Measurements from ENCODE around the gene SLC10A1. TPM values are rescaled to one million over a fixed set of nuclear protein-coding genes. Genes with fewer than 3 reads are reported as not detected.
"Not testable (repeated sequence)": the region's sequence is repeated elsewhere in the genome, so short reads cannot be mapped to it uniquely, and the experiment has no call there.

The SLC10A1 gene
- not detected for polyA plus RNA-seq (2013, experiment 1 of 2; ENCODE audit: insufficient read length)
- polyA plus RNA-seq (2013, experiment 2 of 2; ENCODE audit: insufficient read length) = not detected

- no peak for DNase-seq
Measured at GRCh38 chr14:69796797-69797500, at the start of gene SLC10A1. SLC10A1 (minus strand) TSS chr14:69797241; CDS start chr14:69797155, 86 bp downstream.

GRCh38 chr14:69845787-69846186, 48.7 kb upstream of the SLC10A1 start:
- no peak for DNase-seq

GRCh38 chr14:69845050-69845581, 48.1 kb upstream of the SLC10A1 start:
- DNase-seq = no peak

DNA sequence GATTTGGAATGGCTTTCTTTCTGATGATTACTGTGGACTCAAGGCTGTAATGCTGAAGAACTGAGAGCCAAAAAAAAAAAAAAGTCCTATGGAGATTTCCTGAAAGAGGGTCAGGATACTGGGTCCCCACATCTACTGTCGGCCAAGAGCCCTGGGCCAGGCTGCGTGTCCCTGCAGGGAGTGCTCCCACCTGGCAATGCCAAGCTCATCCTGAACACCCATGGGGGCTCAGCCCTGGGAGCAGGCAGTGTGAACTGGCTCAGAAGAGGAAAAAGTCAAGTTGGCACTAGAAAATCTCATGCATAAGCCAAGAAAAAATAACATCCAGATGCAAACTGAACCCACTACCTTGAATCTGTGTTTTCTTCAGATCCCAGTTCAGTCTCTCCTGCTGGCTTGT, 47.1 kb upstream of the SLC10A1 start:
- no peak for DNase-seq

GRCh38 chr14:69842686-69843420, 45.8 kb upstream of the SLC10A1 start:
- no peak for DNase-seq

DNA sequence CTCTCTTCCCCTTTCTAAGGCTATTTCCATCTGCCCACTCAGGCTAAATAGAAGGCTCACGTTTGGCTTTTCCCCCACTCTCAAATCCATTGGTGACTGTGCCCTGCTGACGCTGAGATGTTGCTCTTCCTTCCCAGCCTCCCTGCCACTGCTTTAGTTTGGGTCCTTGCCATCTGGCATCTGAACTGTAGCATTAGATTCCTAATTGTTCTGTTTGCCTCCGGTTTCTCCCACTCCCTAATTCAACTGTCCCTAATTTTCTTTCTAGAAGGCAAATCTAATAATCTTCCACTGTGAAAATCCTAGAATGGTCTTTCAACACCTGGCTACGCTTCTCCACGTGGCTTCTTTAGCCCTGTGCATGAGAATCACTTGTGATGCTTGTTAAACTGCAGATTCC, 44.6 kb upstream of the SLC10A1 start:
- no peak for DNase-seq

DNA sequence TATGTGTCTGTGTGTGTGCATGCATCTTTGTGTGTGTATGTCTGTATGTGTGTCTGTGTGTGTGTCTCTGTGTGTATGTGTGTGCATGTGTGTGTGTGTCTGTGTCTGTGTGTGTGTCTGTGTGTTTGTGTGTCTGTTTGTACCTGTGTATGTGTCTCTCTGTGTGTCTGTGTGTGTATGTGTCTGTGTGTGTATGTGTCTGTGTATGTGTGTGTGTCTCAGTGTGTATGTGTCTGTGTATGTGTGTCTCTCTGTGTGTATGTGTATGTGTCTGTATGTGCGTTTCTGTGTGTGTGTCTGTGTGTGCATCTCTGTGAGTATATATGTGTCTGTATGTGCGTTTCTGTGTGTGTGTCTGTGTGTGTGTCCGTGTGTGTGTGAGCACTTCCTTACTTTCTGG, 42.6 kb upstream of the SLC10A1 start:
- DNase-seq = no peak

DNA sequence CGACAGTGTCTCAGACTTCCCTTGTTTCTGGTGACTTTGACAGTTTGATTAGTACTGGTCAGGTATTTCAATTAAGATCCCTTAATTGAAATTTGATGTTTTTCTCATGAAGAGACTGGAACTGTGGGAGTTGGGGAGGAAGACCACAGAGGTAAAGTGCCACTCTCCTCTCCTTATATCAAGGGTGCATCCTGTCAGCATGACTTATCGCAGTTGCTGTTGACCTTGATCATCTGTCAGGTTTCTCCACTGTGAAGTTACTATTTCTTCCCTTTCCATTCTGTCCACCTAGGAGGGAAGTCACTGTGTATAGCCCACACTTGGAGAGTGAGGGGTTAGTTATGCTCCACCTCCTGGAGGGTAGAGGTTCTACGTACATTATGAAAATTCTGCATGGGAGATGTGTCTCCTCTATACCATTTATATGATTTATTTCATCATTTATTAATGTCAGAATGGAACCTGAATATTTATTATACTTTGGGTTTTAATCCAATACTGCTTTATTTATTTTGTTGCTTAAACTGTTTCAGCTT, 41.9 kb upstream of the SLC10A1 start:
- no peak for DNase-seq

GRCh38 chr14:69828879-69829278, 31.8 kb upstream of the SLC10A1 start:
- DNase-seq = no peak

DNA sequence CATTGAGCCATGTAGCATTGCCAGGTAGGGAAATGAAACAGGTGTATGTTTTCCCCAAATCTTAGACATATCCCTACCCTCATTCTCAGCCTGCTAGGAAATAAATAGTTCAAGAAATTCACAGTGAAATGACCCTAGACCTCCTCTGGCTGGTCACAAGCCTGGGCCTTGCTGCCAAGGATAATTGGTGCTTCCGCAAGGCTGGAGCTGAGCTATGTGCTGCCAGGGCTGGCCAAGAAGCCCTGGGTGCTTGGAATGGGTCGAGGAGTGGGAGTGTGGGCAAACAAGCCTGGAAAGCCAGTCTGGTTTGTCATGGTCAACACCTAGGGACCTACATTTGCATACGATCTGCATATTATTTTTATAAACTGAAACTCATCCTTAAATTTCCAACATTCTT, 31.3 kb upstream of the SLC10A1 start:
- no peak for DNase-seq

- no peak for DNase-seq
Measured at GRCh38 chr14:69827560-69827959, 30.5 kb upstream of the SLC10A1 start.

GRCh38 chr14:69822456-69822855, 25.4 kb upstream of the SLC10A1 start:
- DNase-seq = no peak

DNA sequence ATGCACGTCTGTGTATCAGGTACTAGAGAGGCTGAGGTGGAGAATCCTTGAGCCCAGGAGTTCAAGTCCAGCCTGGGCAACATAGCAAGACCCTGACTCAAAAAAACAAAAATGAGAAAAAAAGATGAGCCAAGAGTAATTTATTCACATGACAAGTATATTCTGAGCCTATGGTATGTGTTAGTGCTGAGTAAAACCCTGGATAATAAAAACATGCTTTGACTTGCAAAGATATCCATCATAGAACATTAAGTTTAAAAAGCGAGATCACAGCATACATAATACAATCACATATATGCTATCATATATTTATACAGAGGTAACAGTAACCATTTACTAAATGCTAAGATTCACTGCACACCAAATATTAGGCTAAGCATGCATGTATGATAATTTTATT, 23.9 kb upstream of the SLC10A1 start:
- DNase-seq = no peak

- no peak for DNase-seq
Measured at GRCh38 chr14:69819607-69820006, 22.6 kb upstream of the SLC10A1 start.

DNA sequence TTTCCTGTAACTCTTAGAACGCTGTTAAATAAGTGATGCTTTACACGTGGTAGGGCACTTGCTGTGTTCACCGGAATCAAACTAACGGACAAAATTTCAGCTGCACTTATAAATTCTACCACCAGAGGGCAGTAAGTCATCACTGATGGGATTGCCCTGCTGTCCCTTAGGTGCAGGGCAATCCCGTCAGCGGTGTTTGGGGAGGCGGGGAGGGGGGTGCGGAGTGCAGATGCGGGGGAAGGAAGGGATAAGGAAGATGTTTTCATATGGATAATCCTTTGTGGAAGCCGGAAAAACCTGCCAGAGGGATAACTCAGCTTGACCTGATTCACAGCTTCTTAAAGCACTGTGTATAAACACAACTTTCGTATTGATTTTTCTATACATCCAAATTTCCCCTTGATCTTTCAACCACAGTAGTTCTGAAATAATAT, 21.7 kb upstream of the SLC10A1 start:
- DNase-seq = peak; percentile 46

GRCh38 chr14:69816216-69816615, 19.2 kb upstream of the SLC10A1 start:
- DNase-seq = no peak

- DNase-seq = no peak
Measured at GRCh38 chr14:69815556-69815955, 18.5 kb upstream of the SLC10A1 start.

DNA sequence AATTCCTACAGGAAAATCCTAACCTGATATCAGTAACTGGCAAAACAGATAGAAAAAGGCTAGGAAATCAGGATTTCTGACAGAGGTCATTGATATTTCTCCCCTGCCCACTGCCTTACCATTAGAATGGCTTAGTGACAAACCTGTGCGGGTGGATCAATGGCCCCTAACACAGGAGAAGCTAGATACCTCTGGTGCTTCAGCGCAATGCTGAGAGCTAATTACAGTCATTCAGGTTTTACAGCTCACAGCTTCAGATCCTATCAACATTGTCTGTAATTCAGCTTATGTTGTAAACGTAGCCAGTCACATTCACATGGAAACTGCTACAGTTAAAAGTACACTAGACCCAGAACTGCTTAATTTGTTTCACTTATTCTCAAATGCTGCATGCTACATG, 17.4 kb upstream of the SLC10A1 start:
- no peak for DNase-seq

DNA sequence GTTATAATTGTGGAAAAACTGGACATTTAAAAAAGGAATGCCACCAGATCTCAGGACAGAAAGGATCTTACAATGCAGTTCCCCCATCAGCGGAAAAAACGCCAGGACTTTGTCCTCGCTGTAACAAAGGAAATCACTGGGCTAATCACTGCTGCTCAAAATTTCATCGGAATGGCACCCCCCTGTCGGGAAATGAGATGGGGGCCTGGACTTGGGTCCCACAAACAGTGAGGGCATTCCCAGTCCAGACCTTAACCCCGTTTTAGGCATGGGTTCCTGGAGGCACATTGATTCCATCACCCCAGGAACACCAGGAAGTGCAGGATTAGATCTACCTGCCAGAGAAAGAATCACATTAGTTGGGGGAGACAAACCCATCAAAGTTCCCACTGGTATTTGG, 16.3 kb upstream of the SLC10A1 start:
- DNase-seq = not testable (repeated sequence)

DNA sequence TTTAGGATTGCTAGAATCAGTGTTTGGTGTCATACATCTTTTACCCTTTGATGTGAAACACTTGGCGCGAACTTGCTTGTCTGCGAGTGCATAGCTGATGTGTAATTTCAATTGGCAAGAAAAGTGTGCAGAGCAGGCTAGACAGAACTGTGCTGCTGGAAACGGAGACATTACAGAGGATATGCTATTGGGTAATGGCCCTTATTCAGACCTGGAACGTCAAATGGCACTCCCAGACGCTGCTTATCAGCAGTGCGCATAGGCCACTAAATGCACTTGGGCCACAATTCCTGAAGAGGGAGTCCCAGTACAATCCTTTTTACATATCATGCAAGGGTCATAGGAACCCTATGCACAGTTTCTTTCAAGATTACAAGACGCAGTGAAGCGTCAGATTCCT, 15.7 kb upstream of the SLC10A1 start:
- no peak for DNase-seq

DNA sequence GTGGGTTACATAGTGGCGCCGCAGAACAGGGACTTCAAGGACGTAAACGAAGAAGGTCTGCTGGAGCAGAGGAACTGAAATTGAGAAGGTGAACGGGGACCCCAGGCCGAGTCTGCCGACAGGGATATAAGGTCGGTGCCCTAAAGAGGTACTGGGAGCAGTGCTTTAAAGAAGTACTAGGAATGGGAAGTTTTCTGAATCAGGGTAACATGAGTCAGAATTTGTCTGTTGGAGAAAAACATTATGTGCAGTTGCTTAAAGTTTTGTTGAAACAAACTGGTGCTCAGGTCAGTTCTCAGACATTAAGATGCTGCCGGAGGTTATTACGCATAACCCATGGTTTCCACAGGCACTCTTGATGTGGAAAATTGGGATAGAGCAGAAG, 14.8 kb upstream of the SLC10A1 start:
- DNase-seq = no peak

- no peak for DNase-seq
Measured at GRCh38 chr14:69811227-69811867, 14.3 kb upstream of the SLC10A1 start.
